Hematopoietic multipotent progenitor cell treated with erythropoietin and hydrocortisone succinate and interleukin-3 and kit ligand, for 15 days (in vitro differentiated cells): ENCODE data around the gene TRIML2.

Source experiments
- DNase-seq: peaks from one replicate; pipeline ENCODE4 v3.0.0-alpha.2; 2015; ENCODE audit warnings: low spot score

TRIML2 gene, protein sequence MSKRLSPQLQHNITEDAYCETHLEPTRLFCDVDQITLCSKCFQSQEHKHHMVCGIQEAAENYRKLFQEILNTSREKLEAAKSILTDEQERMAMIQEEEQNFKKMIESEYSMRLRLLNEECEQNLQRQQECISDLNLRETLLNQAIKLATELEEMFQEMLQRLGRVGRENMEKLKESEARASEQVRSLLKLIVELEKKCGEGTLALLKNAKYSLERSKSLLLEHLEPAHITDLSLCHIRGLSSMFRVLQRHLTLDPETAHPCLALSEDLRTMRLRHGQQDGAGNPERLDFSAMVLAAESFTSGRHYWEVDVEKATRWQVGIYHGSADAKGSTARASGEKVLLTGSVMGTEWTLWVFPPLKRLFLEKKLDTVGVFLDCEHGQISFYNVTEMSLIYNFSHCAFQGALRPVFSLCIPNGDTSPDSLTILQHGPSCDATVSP

GRCh38 chr4:188109157-188109755, at the start of gene TRIML2:
TRIML2 (minus strand) TSS chr4:188109603; CDS start chr4:188105368, 4,235 bp downstream.
- no peak for DNase-seq

GRCh38 chr4:188158336-188158735, 48.9 kb upstream of the TRIML2 start:
- DNase-seq = no peak

DNA sequence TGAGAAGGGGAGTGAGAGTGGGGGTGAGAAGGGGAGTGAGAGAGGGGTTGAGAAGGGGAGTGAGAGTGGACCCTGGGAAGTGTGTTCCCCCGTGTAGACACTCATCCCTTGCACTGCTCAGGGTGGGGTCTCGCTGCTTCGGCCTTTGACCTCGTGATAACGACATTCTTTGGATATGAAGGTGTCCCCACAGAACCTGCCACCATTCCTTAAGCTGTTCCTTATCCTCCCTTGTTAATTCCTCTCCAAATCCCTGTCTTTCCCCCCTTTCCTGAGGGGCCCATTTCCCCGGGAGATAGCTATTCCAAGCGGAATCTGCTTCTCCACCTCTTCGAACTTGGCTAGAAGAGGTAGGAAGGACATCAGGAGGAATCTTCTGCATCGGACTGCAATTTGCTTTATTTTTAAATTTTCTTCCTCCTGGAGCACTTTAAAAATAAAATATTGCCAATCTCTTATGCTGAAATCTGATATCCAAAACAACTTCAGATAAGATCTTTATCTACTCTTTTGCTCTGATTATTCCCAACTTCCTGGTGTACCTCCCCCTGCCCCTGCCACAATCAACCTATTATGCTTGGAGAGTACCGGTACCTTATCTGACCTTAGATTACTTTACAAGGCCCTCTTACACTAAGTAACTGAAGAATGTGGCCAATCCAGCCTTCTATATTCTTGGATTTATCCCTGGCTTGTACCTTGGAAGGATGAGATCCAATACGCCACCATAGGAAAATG, 45.4 kb upstream of the TRIML2 start:
- DNase-seq = no peak

- DNase-seq = no peak
Measured at GRCh38 chr4:188147776-188148175, 38.4 kb upstream of the TRIML2 start.

DNA sequence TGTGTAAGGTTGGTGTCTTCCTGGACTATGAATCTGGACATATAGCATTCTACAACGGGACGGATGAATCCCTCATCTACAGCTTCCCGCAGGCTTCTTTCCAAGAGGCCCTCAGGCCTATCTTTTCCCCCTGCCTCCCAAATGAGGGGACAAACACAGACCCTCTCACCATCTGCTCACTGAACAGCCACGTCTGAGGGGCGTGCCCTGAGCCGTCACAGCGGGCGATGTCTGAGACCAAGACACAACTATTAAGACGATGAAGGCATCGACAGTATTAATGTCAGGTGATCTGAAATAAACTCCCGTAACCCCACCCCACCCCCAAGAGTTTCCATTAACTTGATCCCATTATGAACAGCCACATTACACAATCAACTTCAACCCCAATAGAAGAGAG, 37.8 kb upstream of the TRIML2 start:
- no peak for DNase-seq

- DNase-seq = no peak
Measured at GRCh38 chr4:188146618-188147017, 37.2 kb upstream of the TRIML2 start.

GRCh38 chr4:188145601-188146000, 36.2 kb upstream of the TRIML2 start:
- no peak for DNase-seq

GRCh38 chr4:188143731-188144130, 34.3 kb upstream of the TRIML2 start:
- no peak for DNase-seq

- no peak for DNase-seq
Measured at GRCh38 chr4:188139671-188140070, 30.3 kb upstream of the TRIML2 start.

GRCh38 chr4:188139141-188139540, 29.7 kb upstream of the TRIML2 start, which contains the start of gene TRIML1:
TRIML1 (plus strand) TSS chr4:188139441; CDS start chr4:188139559, 118 bp downstream.
- DNase-seq = no peak

- DNase-seq = no peak
Measured at GRCh38 chr4:188138227-188138626, 28.8 kb upstream of the TRIML2 start.

- DNase-seq = no peak
Measured at GRCh38 chr4:188132232-188132631, 22.8 kb upstream of the TRIML2 start.

- no peak for DNase-seq
Measured at GRCh38 chr4:188130355-188130754, 21.0 kb upstream of the TRIML2 start.

DNA sequence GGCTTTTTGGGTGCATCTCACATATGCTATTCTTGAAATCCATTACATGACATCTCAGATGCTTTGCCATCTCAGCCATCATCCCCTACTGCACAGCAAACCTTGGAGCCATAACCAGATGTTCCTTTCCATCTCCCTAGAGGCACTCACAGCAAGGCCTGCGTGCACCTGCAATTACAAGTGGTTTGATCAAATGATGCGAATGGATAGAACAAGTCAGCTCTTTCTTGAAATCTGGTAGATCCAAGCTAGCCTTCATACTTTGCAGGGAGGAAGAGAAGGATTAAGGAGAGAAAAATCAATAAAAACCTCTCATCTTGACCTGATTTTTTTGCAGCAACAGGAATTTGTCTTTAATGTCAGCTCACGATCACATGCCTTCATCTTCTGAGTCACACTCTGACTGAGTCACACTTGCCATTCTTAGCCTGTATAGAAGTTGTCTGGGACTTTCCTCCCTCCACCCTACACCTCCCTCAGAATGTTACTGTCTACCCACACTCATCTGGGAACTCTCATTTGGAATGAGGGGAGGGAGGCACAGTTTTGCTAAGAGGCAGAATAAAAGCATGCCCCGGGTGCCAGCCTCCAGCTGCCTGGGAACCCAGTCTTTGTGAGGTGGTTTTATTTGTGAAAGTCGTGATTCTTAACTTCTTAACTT, 17.9 kb upstream of the TRIML2 start:
- no peak for DNase-seq

DNA sequence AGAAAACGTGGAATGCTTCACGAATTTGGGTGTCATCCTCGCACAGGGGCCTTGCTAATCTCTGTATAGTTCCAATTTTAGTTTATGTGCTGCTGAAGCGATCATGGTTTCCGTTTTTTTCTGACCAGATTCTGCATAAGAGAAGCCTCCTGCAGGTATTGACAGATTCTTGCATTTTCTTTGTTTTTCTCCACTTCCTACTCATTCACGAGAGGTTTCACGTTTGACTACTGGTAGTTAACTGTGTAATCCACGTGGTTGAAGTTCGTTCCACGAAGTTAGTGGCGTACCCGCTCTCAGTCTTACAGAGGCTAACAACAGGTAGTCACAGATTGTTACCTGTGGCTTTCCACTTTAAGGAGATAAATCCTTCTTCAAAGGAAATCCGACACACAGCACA, 12.1 kb upstream of the TRIML2 start:
- no peak for DNase-seq

DNA sequence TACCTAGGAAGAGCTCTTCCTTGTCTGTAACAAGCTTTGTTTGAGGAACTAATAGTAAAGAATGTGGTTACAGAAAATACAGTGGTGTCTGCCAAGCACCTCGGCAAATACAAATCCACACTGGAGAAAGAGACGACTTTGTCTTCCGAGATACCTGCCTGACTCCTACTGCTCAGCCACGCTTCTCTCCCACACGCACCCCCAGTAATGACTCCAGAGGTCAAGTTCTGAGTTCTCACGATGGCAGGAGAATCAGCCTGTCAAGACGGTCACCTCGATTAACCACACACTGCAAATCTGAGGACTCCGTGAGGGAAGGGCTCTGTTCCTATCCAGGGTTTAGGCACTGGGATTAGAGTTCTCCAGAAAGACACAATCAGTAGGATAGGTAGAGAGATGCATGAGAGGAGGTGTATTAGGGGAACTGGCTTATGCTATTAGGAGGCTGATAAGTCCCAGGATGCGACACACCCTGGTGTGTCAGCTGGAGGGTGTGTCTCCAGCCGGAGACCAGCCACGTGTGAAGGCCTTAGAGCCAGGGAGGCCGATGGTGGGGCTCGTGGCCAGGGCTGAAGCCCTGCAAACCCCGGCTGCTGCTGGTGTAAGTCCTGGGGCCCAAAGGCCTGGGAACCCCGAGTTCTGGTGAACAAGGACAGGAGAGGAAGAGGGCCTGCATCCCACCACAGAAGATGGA, 8.4 kb upstream of the TRIML2 start:
- DNase-seq = no peak

DNA sequence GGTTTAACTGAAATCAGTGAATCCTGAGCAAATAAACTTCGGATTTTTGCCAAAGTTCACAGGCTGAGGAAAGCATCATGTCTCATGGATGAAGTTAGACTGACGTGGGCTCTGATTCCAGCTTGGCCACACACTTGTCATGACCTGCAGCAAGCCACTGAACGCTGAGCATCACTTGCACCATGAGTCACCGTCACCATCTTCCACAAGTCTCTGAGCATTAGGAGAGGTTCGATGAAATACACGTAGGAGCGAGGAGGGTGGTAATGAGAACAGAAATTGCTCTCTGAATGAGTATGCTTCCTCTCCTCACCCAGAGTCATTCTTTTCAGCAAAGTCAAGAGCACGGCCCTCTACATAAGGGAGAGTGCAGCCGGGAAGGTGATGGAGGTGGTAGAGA, 3.8 kb upstream of the TRIML2 start:
- DNase-seq = no peak

- no peak for DNase-seq
Measured at GRCh38 chr4:188111955-188112354, 2.6 kb upstream of the TRIML2 start.

GRCh38 chr4:188110741-188111471, 1.5 kb upstream of the TRIML2 start:
- DNase-seq = no peak

DNA sequence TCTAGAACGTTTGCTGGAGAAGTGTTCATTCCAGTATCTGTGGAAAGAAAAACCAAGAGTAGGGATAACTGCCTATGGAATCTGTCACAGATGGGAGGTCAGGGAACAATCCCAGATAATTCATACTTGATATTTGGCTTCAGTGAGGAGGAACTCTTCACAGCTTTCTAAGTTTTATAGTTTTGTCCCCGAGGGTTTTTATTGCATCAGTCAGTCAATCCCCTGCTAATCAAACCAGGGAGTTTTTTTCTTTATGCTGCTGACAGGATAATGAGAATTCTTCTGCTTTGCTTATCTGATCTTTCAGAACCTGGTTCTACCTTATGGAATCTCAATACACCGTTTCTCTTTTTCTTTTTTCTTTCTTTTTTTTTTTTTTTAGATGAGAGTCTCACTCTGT, 633 bp upstream of the TRIML2 start:
- no peak for DNase-seq
